OCI-LY1 (cell line): ENCODE data around the gene UGT1A4.

Source experiments
- CTCF ChIP-seq: fragments of 200-600 bp; sonication (generic), shearing (Covaris generic); IDR thresholded peaks from 2 replicates; pipeline ENCODE4 v1.5.1; 2017; ENCODE audit warnings: mild to moderate bottlenecking, antibody characterized with exemption, low read length, moderate library complexity, mixed read lengths
- EZH2 ChIP-seq: fragments of 200-600 bp; sonication (generic), shearing (Covaris generic); IDR thresholded peaks from 2 replicates; pipeline ENCODE4 v1.8.0; 2017; ENCODE audit warnings: borderline replicate concordance, mixed run types, mild to moderate bottlenecking, antibody characterized with exemption, low read length, moderate library complexity, mixed read lengths

GRCh38 chr2:233800208-233800607 lies 81.7 kb downstream of the UGT1A4 start:
- no peak for TF ChIP-seq EZH2
- no peak for TF ChIP-seq CTCF
